NCI-H1105 (cell line): ENCODE results near the gene CHST11.
"Not testable (repeated sequence)": the region's sequence is repeated elsewhere in the genome, so short reads cannot be mapped to it uniquely, and the experiment has no call there.

Experiments
- DNase-seq: peaks from one replicate; lab custom pipeline; 2025; lab: John Stamatoyannopoulos, UW

The CHST11 gene

GRCh38 chr12:104767261-104767660 is 310.5 kb downstream of the CHST11 start:
- DNase-seq = no peak

GRCh38 chr12:104768033-104768432 is 311.3 kb downstream of the CHST11 start:
- DNase-seq = no peak

- no peak for DNase-seq
Measured at GRCh38 chr12:104769144-104769561, 312.4 kb downstream of the CHST11 start.

GRCh38 chr12:104772336-104772735 is 315.6 kb downstream of the CHST11 start:
- no peak for DNase-seq

GRCh38 chr12:104775731-104776231 is 319.0 kb downstream of the CHST11 start:
- no peak for DNase-seq

- DNase-seq = no peak
Measured at GRCh38 chr12:104779134-104779533, 322.4 kb downstream of the CHST11 start.

GRCh38 chr12:104782296-104782695 is 325.5 kb downstream of the CHST11 start:
- no peak for DNase-seq

- DNase-seq = no peak
Measured at GRCh38 chr12:104784592-104784991, 327.8 kb downstream of the CHST11 start.

GRCh38 chr12:104785886-104786285 is 329.1 kb downstream of the CHST11 start:
- no peak for DNase-seq

- DNase-seq = no peak
Measured at GRCh38 chr12:104786352-104786751, 329.6 kb downstream of the CHST11 start.

GRCh38 chr12:104788840-104789271 is 332.1 kb downstream of the CHST11 start:
- no peak for DNase-seq

GRCh38 chr12:104790296-104791125 is 333.8 kb downstream of the CHST11 start:
- no peak for DNase-seq

- no peak for DNase-seq
Measured at GRCh38 chr12:104792570-104792969, 335.8 kb downstream of the CHST11 start.

GRCh38 chr12:104793285-104793684 is 336.5 kb downstream of the CHST11 start:
- no peak for DNase-seq

- no peak for DNase-seq
Measured at GRCh38 chr12:104793968-104794367, 337.2 kb downstream of the CHST11 start.

GRCh38 chr12:104796475-104796862 is 339.7 kb downstream of the CHST11 start:
- DNase-seq = no peak

- no peak for DNase-seq
Measured at GRCh38 chr12:104799458-104799857, 342.7 kb downstream of the CHST11 start.

- no peak for DNase-seq
Measured at GRCh38 chr12:104801005-104801404, 344.3 kb downstream of the CHST11 start.

GRCh38 chr12:104801427-104801826 is 344.7 kb downstream of the CHST11 start:
- DNase-seq = no peak

- no peak for DNase-seq
Measured at GRCh38 chr12:104802208-104802607, 345.5 kb downstream of the CHST11 start.

- DNase-seq = no peak
Measured at GRCh38 chr12:104805186-104805585, 348.4 kb downstream of the CHST11 start.

- DNase-seq = not testable (repeated sequence)
Measured at GRCh38 chr12:104806194-104806593, 349.4 kb downstream of the CHST11 start.

- DNase-seq = no peak
Measured at GRCh38 chr12:104809251-104809650, 352.5 kb downstream of the CHST11 start.
